Inflammatory macrophage treated with lipopolysaccharide for 1 hour (primary cell): Measurements from ENCODE around the gene WBP2.
"Not testable (repeated sequence)": the region's sequence is repeated elsewhere in the genome, so short reads cannot be mapped to it uniquely, and the experiment has no call there.

ENCODE experiments used
- DNase-seq, 2 donors: peaks; one replicate each; pipeline ENCODE4 v3.0.0-alpha.2; 2020 to 2022

WBP2 gene

GRCh38 chr17:75865404-75866188 lies 10.5 kb upstream of the WBP2 start:
- DNase-seq, result not testable (repeated sequence)

- DNase-seq, result not testable (repeated sequence)
These were observed 9.8 kb upstream of the WBP2 start for GRCh38 chr17:75864887-75865286.

- DNase-seq, result no peak
These were observed 9.3 kb upstream of the WBP2 start for GRCh38 chr17:75864448-75864871.

- DNase-seq, result no peak
These were observed 6.8 kb upstream of the WBP2 start for GRCh38 chr17:75861927-75862317.

DNA sequence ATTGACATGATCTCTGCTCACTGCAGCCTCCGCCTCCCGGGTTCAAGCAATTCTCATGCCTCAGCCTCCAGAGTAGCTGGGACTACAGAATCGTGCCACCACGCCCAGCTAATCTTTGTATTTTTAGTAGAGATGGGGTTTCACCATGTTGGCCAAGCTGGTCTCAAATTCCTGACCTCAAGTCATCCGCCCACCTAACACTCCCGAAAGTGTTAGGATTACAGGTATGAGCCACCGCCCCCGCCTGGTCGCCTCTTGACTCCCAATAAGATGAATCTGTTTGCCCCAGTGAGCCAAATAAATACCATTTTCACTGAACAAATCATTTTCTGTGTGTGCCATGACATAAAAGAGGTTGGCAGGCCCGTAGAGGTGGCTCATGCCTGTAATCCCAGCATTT lies 4.2 kb upstream of the WBP2 start:
- DNase-seq, result not testable (repeated sequence)

DNA sequence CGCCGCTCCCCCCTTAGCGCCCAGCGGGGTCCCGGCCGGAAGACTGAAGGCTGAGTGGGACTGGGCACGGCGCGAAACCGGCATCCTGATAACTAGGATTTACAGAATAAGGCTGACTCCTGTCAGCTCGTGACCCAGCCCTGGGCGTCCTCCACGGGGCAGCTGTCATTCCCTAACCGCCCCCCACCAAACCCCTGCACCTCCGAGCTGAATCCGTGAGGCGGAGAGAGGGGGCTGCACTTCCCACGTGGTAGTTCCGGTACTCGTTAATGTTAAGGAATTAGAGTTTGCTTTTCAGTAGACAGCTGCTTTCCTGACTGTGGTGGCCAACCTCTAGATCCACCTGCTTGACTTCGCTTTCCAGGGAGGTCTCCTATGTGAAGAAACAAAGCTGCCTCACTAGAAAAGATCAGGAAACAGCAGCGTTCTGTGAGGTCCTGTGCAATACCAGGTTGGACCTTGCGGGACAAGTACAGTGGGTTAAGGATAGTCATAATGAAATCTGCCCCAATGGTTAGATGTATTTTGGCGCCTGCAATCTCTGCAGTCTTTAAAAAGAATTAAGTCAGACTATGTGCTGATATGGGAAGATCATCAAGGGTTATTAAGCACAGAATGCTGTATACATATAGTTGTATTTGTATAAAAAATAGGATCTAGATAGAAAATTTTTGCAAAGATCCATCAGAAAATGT lies 1.1 kb upstream of the WBP2 start:
- DNase-seq, result no peak

GRCh38 chr17:75854881-75855309 lies 240 bp downstream of the WBP2 start:
- no peak for DNase-seq

DNA sequence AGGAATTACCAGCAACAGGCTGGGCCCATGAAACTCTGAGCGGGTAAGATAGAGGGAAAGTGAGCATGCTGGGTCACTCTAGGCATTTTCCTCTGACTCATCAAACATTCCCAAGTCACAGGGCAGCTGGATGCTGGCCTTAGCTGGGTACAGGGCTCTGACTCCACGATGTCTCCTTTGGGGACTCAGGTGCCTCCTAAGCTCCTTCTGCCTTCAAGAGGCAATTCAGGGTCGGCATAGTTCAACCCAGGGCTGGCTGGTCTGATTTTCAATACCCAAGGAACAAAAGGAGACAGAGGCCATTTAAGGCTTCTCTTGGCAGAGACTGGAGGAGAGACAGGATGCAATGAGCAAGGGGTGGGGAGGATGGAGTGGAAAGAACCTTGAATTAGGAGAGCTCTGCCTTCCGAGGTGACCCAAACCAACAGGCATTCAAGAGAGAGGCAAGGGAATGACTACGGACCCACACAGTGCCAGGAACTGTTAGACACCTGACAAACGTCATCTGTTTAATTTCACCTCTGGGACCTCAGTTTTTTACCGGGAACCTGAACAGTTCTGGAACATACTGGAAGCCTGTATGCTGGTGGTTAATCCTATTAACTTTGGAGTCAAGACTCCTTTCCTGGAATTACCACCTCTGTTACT lies 910 bp downstream of the WBP2 start:
- DNase-seq, result peak; percentile 69 to 82

- DNase-seq, result no peak
These were observed 1.7 kb downstream of the WBP2 start for GRCh38 chr17:75853433-75853832.

GRCh38 chr17:75851693-75851991 lies 3.5 kb downstream of the WBP2 start:
- not testable (repeated sequence) for DNase-seq

DNA sequence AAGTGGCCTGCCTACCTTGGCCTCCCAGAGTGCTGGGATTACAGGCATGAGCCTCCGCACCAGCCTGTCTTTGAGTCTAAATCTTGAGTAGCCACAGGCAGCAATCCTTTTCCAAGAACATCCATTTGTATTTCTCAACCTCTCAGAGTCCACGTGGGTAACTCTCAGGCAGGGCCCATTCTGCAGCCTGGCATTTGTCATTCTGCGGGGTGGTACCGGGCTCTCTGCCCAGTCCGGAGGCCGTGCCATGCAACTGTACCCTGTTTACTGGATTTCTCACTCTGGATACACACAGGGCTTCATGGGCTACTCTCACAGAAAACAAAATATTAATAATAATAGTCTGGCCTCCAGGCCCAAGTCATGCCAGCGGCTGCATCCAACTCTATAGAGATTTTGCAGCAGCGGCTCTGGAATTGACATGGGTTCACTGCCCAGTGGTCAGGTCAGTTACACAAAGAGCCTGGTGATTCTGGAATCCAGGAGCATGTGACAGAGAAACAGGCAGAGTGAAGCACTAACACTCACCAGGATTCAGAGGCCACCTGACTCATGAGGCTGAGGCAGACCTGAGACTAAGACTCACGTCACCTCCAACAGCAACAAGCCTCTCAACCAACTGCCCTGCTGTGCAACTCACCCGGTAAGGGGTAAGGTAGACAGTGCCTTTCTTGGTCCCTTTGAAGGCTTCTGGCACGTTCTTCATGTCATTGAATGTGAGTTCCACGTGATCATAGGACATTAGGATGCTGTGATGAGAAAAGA lies 4.0 kb downstream of the WBP2 start:
- no peak for DNase-seq

GRCh38 chr17:75849724-75850123 lies 5.4 kb downstream of the WBP2 start:
- DNase-seq, result no peak

GRCh38 chr17:75849279-75849646 lies 5.9 kb downstream of the WBP2 start:
- DNase-seq, result no peak

GRCh38 chr17:75848523-75849278 lies 6.4 kb downstream of the WBP2 start:
- DNase-seq, result peak in 1 of 2 donors; percentile 76

DNA sequence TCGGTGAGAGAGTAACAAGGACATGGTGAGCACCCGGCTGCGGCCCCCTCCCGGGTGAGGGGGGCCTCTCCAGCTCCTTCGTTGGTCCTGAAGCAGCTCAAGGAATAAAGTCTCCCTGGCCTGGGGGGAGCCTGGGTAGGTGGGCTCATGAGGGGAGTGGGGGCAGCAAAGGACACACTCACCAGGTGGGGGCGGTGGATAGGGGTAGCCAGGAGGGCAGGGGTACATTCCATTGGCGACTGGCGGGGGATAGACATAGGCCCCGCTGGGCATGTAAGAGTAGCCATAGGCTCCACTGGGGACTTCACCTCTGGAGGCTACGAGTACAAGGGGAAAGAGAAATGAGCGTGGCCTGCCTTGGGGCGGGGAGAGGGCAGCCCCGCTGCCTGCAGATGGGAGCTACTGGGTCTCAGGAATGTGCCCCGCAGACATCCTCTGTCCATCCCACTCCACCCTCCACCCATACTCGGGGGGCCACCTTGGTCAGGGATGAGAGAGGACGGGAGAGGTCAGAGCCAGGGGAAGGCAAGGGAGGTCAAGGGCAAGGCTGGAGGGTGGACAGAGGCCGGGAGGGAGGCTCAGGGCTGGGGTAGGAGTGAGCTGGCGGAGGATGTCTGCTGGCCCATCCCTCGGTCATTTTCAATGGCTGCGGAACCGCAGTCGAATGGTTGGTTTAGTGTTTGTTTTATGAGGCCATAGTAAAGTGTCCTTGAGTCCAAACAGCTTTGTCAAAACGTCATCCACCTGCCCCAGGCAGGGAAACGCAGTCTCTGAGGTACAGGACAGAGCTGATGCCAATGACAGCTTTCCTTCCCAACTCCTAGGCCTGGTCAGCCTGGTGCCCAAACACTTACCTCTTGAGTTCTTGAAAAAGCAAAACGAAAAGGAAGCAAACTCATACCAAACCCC lies 7.3 kb downstream of the WBP2 start:
- no peak for DNase-seq

- no peak for DNase-seq
These were observed 8.2 kb downstream of the WBP2 start for GRCh38 chr17:75846692-75847613.

GRCh38 chr17:75845933-75846691 lies 9.0 kb downstream of the WBP2 start:
- DNase-seq, result no peak

DNA sequence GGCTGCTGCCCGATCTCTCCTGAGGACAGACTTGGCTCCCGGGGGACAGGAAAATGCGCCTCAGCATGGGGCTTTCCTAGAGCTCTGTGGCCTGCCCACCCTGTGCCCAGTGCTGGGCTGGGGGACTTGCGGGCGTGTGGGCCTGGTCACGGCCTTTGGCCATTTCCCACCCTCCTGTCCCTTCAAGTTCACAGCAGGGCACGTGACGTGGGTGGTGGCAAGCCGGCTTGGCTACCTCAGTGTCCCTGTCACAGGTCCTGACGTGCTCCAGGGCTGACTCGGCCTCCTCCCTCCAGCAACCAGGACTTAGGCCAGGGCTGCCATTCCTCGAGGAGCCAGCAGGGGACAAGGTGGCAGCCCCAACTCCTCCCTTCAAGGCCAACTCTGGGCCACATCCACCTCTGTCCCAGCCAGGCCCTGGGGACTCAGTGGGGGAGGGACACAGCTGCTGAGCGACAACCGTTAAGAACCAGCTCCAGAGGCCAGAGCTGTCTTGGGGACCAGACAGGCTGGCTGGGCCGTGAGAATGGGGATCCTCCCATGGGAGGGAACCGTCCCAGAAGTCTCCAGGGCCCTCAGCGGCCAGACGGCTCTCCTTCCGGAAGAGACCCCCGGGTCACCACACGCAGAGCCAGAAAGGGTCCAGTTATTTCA lies 9.9 kb downstream of the WBP2 start:
- peak; percentile 88 to 91 for DNase-seq

- no peak for DNase-seq
These were observed 10.5 kb downstream of the WBP2 start for GRCh38 chr17:75844530-75845057.
